NCI-H345 treated with DMSO at 0.1 percent for 48 hours (cell line): ENCODE results near the gene NECTIN2.

Experiments
- DNase-seq: peaks from one replicate; lab custom pipeline; 2025; ENCODE audit not compliant: unreplicated experiment; lab: John Stamatoyannopoulos, UW

The NECTIN2 gene

GRCh38 chr19:44845612-44846454, at the start of gene NECTIN2:
TSS of gene NECTIN2 (plus strand) at chr19:44846297. CDS start at chr19:44846526, 229 bp downstream.
- DNase-seq = peak; percentile 78

GRCh38 chr19:44796701-44797115, 49.4 kb upstream of the NECTIN2 start:
- DNase-seq = peak; percentile 52

GRCh38 chr19:44799627-44800346, 46.3 kb upstream of the NECTIN2 start:
- no peak for DNase-seq

GRCh38 chr19:44800461-44800860, 45.6 kb upstream of the NECTIN2 start:
- peak; percentile 32 for DNase-seq

- no peak for DNase-seq
These were observed 42.4 kb upstream of the NECTIN2 start for GRCh38 chr19:44803442-44804428.

- no peak for DNase-seq
These were observed 39.8 kb upstream of the NECTIN2 start for GRCh38 chr19:44806291-44806690.

GRCh38 chr19:44807162-44807561, 38.9 kb upstream of the NECTIN2 start:
- DNase-seq = peak; percentile 42

GRCh38 chr19:44807652-44808462, 38.2 kb upstream of the NECTIN2 start:
- no peak for DNase-seq

- DNase-seq = peak; percentile 1
These were observed 37.4 kb upstream of the NECTIN2 start, which contains the start of gene BCAM for GRCh38 chr19:44808463-44809371. TSS of gene BCAM (plus strand) at chr19:44809103. CDS start at chr19:44809125, 22 bp downstream.

GRCh38 chr19:44809577-44810233, 36.4 kb upstream of the NECTIN2 start:
- DNase-seq = no peak

GRCh38 chr19:44810234-44811121, 35.6 kb upstream of the NECTIN2 start:
- no peak for DNase-seq

GRCh38 chr19:44811122-44811419, 35.0 kb upstream of the NECTIN2 start:
- DNase-seq = no peak

GRCh38 chr19:44812142-44812718, 33.9 kb upstream of the NECTIN2 start:
- DNase-seq = no peak

GRCh38 chr19:44813070-44813840, 32.8 kb upstream of the NECTIN2 start:
- DNase-seq = no peak

GRCh38 chr19:44813841-44814470, 32.1 kb upstream of the NECTIN2 start:
- no peak for DNase-seq

GRCh38 chr19:44814517-44814916, 31.6 kb upstream of the NECTIN2 start:
- DNase-seq = no peak
